CD4-positive, alpha-beta T cell treated with Interleukin-12 subunit alpha and Interleukin-12 subunit beta, for 1 hour (primary cell): ENCODE results near the gene SLC35C1.
A peak's percentile ranks its signal among the peaks of the same experiment; 100 is the strongest.
"Not testable (repeated sequence)": the region's sequence is repeated elsewhere in the genome, so short reads cannot be mapped to it uniquely, and the experiment has no call there.

Experiments
- DNase-seq: peaks from one replicate; pipeline ENCODE4 v3.0.0-alpha.2; 2020

Gene SLC35C1

DNA sequence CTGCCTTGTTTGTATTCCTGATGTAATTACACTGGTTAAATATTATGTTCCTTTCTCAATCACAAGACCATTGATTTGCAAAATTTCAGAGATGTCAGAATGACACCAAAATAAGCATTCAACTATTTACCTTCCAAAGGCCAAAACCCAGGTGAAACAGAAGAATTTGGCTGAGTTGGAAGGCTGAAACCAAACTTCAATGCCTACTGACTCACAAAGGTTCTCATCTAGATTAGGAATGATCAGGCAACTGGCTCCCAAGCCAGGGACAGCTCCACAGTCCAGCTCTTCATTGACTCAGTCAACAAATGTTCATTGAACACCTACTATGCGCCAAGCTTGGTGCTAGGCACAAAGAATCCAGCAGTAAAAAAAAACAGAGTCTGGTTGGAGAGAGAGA, 13.4 kb upstream of the SLC35C1 start:
- DNase-seq = no peak

- no peak for DNase-seq
Observed at GRCh38 chr11:45794169-45794568, 10.8 kb upstream of the SLC35C1 start.

DNA sequence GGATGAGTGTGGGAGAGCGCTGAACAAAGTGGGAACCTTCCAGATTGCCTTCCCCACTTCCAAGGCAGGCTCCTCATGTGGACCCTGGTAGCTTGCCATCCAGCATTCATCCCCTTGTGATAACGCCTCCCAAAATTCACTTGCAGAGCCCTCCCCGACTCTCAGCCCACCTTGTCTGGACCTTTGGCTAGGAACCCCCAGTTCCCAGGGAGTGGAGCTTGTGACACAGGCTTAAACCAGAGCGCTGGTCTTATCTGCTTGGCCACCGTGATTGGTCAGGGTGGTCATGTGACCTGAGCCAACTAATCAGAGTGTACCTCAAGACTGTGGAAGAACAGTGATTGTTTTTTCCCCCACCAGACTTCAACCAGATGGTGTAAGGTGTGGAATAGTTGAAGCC, 9.6 kb upstream of the SLC35C1 start:
- DNase-seq = no peak

DNA sequence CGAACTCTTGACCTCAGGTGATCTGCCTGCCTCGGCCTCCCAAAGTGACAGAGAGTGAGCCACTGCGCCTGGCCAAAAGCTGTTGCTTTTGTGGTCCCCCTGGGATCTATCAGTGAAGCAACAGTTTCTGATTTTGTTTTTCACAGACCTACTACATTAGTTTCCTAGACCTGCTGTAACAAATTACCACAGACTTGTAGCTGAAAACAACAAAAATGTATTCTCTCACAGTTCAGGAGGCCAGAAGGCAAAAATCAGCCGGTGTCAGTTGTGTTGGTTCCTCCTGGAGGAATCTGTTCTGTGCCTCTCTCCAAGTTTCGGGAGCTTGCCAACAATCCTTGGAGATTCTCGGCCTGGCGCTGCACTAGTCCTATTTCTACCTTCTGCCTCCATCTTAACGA, 8.5 kb upstream of the SLC35C1 start:
- DNase-seq = no peak

DNA sequence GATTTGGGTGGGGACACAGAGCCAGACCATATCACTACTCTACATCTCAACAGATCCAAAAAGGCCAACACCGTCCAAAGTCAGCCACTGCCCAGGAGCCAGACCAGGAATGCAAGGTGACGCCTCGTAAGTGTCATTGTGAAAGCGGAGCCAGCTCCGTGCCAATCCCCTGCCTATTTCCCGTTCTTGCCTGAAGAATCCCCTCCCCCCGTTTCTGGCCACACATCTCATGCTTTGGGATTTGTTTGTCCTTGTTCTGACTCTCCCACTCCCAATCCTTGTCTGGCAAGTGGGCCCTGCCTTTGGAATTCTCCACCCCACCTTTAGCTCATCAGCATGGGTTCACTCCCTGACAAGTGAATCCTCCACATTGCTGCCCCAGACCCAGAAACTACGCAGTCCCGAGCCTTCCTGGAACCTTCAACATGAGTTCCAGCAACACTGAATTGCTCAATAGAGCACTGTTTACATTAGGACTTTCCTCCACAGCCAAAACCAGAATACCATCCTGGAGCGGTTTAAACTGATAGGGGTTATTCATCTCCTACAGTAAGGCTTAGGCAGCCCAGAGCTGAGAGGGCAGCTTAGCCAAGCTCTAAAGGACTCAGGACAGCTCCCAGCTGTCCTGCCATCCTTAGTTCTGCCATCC, 6.0 kb upstream of the SLC35C1 start:
- DNase-seq = no peak

DNA sequence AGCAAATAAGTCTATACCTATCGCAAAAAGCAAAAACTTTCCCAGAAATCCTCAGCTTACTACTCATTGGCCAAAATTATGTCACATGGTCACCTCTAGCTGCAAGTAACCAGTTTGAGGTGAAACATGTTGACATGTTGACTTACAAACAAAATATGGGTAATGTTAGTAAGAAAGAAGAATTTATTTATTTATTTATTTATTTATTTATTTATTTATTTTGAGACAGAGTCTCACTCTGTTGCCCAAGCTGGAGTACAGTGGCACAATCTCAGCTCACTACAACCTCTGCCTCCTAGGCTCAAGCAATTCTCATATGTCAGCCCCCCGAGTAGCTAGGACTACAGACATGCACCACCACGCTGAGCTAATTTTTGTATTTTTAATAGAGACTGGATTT, 5.4 kb upstream of the SLC35C1 start:
- DNase-seq = no peak

- no peak for DNase-seq
Observed at GRCh38 chr11:45800261-45800660, 4.7 kb upstream of the SLC35C1 start.

DNA sequence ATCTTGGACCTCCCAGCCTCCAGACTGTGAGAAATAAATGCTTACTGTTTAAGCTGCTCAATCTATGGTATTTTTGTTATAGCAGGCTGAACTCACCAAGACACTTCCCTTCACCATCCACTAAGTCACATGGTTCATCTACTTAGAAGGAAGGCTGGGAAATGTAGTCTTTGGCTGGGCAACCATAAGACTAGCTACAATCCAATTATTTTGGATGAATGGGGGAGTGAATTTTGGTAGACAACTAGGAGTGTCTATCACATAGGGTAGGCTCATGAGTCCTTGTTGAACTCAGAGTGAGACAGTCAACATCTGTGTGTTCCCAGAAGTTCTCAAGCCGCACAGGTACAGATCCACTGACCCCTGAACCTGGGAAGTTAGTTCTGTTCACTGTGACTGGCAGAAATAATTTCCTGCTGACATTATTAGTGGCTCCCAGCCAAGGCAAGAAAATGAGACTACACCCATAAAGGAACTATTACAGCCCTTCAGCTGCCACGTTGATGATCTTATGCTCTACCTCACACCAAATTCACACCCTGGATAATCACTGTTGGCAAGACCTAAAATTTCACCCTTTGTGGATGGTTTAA, 3.1 kb upstream of the SLC35C1 start:
- no peak for DNase-seq

GRCh38 chr11:45802531-45803317, 2.2 kb upstream of the SLC35C1 start:
- DNase-seq = no peak

- DNase-seq = peak; percentile 67
Observed at GRCh38 chr11:45803971-45804760, 783 bp upstream of the SLC35C1 start.

GRCh38 chr11:45805305-45806071, 539 bp downstream of the SLC35C1 start:
- no peak for DNase-seq

GRCh38 chr11:45806072-45806933, 1.4 kb downstream of the SLC35C1 start:
- no peak for DNase-seq

- DNase-seq = no peak
Observed at GRCh38 chr11:45806937-45807791, 2.2 kb downstream of the SLC35C1 start.

GRCh38 chr11:45807792-45808238, 2.9 kb downstream of the SLC35C1 start:
- no peak for DNase-seq

- DNase-seq = not testable (repeated sequence)
Observed at GRCh38 chr11:45808427-45808826, 3.5 kb downstream of the SLC35C1 start.

- DNase-seq = no peak
Observed at GRCh38 chr11:45809456-45810395, 4.8 kb downstream of the SLC35C1 start.

GRCh38 chr11:45810431-45811108, 5.6 kb downstream of the SLC35C1 start:
- no peak for DNase-seq

GRCh38 chr11:45811109-45811435, 6.1 kb downstream of the SLC35C1 start:
- DNase-seq = no peak
